Coronary artery (tissue), 2 donors: ENCODE measurements around the gene KCNG2.

Source experiments
- DNase-seq: peaks from one replicate; pipeline ENCODE4 v3.0.0-alpha.2; 2017; ENCODE audit warnings: low spot score
- H3K27ac ChIP-seq, 2 donors: fragments of 200-600 bp; sonication (generic); one replicate each; pipeline ENCODE4 v1.5.1; 2016 to 2019
- H3K4me3 ChIP-seq: fragments of 200-600 bp; sonication (generic); 2 replicates; pipeline ENCODE4 v1.5.1; 2016; ENCODE audit warnings: mild to moderate bottlenecking, moderate library complexity
- TF ChIP-seq, protein P1 (sequence below): fragments of 200-600 bp; sonication (generic); IDR thresholded peaks from one replicate; pipeline ENCODE4 v1.5.1; 2019; ENCODE audit warnings: antibody characterized with exemption

Gene KCNG2

GRCh38 chr18:79763407-79763806 lies 34.3 kb upstream of the KCNG2 start:
- TF ChIP-seq, protein P1, sequence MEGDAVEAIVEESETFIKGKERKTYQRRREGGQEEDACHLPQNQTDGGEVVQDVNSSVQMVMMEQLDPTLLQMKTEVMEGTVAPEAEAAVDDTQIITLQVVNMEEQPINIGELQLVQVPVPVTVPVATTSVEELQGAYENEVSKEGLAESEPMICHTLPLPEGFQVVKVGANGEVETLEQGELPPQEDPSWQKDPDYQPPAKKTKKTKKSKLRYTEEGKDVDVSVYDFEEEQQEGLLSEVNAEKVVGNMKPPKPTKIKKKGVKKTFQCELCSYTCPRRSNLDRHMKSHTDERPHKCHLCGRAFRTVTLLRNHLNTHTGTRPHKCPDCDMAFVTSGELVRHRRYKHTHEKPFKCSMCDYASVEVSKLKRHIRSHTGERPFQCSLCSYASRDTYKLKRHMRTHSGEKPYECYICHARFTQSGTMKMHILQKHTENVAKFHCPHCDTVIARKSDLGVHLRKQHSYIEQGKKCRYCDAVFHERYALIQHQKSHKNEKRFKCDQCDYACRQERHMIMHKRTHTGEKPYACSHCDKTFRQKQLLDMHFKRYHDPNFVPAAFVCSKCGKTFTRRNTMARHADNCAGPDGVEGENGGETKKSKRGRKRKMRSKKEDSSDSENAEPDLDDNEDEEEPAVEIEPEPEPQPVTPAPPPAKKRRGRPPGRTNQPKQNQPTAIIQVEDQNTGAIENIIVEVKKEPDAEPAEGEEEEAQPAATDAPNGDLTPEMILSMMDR, result no peak
- H3K27ac ChIP-seq, result no peak overlapping the region
- H3K4me3 ChIP-seq, result no peak overlapping the region
- no peak for DNase-seq

DNA sequence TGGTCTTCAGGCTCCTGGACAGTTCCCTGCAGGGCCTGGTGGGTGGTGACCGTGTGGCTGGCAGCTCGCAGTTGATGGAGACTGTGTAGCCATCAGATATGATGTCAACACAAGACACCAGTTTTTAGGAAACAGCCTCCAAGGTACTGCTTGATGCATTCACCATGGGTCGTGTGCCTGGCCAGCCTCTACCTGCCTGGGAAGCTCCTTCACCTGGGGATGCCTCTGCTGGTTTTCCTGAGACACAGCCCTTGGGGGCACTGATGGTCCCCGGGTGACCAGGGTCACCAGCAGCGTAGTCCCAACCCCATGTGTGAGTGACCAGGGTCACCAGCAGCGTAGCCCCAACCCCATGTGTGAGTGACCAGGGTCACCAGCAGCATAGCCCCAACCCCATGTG lies 33.6 kb upstream of the KCNG2 start:
- no peak for DNase-seq

DNA sequence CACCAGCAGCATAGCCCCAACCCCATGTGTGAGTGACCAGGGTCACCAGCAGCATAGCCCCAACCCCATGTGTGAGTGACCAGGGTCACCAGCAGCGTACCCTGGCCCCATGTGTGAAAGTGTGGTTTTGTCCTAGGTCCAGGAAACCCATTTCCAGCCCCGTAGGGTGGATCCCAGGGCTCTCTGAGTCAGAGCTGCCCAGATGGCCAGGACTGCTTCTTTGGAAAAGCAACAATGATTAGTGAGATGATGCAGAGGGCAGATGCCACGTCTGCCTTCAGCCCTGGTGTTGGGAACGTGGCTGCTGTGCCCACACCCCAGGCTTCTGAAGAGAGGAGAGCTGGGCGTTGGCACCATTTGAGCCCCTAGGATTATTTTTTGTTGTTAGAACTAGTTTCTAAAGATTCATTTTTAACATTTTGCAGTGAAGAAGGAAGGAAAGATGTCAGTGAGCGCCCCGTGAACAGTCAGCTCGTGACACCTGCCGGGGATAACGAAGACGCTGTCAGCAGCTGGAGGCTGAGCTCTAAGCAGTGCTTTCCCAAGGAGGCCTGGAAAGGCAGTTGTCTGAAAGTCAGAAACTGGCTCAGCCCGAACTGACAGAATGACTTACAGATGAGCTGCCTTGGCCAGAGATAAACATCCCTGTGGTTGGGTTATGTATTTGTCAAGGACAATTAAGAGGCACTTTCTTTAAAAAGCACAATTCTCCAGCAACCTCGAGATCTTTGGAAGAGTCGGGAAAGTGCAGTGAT lies 32.1 kb upstream of the KCNG2 start:
- Histone ChIP-seq H3K27ac (no peak overlapping the region), H3K4me3 (no peak overlapping the region)
- TF ChIP-seq, protein P1, result no peak
- no peak for DNase-seq

More for the DNA sequence above, 33.6 kb upstream of the KCNG2 start:
- no peak overlapping the region for H3K4me3 ChIP-seq
- TF ChIP-seq, protein P1, result no peak
- H3K27ac ChIP-seq, result no peak overlapping the region

DNA sequence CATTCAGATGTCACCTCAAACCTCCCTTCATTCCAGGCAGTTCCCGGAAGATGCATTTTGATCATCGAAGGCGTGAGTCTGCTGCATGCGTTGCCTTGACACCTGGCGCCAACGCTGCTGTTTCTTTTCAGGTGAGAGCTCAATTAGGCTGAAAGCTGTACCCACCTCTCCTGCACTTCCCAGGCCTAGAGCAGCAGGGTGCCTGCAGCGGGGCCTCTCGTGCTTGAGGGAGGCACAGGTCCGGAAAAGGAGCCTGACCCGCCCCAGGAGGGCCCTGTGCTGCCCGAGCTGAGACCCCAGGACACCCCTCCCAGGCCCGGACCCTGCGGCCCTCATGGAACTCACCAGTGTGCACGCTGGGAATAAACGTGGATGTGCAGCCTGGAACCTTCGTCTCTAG lies 31.4 kb upstream of the KCNG2 start:
- DNase-seq, result no peak
- TF ChIP-seq, protein P1, result no peak
- no peak overlapping the region for H3K27ac ChIP-seq

DNA sequence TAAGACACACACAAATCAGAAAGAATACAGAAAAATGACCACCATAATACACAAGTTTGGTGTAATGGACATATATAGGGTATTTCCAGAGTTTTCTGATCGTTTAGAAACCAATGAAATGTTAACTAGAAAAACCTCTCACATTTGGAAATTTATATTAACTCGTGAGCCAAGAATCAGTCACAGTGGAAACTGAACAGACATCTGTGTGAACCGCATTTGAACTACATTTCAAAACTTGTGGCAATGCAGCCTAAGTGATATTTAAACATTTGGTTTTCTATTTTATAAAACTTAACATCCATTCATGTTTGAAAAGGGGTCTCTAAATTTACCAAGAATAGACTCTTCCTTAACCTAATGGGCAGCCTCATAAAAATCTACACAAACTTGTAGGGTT lies 29.0 kb upstream of the KCNG2 start:
- H3K27ac ChIP-seq, result no peak overlapping the region
- H3K4me3 ChIP-seq, result no peak overlapping the region
- no peak for DNase-seq
- TF ChIP-seq, protein P1, result no peak

More for the DNA sequence above, 31.4 kb upstream of the KCNG2 start:
- H3K4me3 ChIP-seq, result no peak overlapping the region

DNA sequence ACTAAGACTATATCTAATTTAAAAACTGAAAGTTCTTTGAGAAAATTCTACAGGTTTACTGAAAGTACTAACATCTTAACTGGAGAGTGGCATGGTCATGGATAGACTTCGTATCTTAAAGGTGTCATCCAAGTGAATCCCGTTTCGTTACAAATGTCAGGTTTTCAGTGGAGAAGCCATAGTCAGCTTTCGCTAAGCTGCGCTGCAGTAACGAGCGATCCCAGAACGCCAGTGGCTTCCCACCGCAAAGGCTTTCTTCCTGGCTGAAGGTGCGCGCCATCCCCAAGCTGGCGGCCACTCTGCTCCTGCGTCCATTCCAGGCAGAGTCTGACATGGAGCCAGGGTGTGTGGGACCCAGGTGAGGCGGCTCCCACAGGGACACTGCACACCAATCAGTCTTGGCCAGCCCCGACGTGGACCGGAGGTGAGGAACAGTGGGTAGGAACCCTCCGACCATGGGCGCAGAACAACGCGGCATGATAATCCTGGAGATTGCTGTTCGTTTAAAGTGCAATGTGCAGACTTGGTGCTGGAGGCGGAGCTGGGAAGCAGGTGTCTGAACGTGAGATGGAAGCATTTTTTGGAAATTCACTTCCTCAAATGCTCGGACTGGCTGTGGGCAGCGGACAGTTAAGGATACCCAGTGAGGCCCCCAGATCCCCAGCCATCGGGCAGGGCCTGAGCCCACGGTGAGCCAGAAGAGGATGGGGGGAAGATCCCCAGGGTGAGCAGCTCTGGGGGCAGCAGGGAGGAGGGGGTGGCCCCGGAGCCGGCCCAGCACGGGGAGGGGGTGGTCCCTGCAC lies 27.8 kb upstream of the KCNG2 start:
- no peak overlapping the region for H3K27ac ChIP-seq
- TF ChIP-seq, protein P1, result no peak
- DNase-seq, result no peak
- H3K4me3 ChIP-seq, result no peak overlapping the region

DNA sequence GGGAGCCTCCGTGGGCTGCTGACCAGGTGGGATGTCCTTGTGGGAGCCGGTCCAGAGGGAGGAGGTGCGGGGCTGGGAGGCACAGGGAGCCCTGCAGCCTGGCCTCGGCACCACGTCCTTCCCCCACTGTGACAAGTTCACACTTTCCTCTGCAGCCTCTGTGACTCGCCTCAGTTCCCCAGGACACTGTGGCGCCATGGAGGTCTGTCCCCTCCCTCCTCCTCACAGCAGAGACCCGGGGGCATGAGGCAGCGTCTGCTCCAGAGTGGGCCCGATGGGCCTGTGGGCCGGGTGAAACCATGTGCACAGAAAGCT lies 27.3 kb upstream of the KCNG2 start:
- TF ChIP-seq, protein P1, result no peak
- Histone ChIP-seq H3K27ac (no peak overlapping the region), H3K4me3 (no peak overlapping the region)
- DNase-seq, result no peak
